Measurements from ENCODE around the gene PRKD1.

PRKD1 gene

GRCh38 chr14:29650554-29651269, 276.9 kb downstream of the PRKD1 start:
- Histone ChIP-seq H3K4me1 (ENCODE audit: insufficient read depth, low read length, poor library complexity, severe bottlenecking) (no peaks in the 10 kb centered on the region), H3K9me3 (ENCODE audit: insufficient read depth, low read depth, low read length) (peaks cover 4% of the 10 kb centered on the region; the same call in 1 of the 2 replicates), H2AFZ (ENCODE audit: low read length) (no peak overlapping the region), H3F3A (ENCODE audit: low read depth) (no peaks in the 10 kb centered on the region), H3K9me2 (replicated peaks; ENCODE audit: low read depth, low read length) (no peaks in the 10 kb centered on the region), H3K79me2 (ENCODE audit: insufficient read depth, low read length) (no peaks in the 10 kb centered on the region), H3K36me3 (ENCODE audit: insufficient read depth, low read length) (no peaks in the 10 kb centered on the region), H4K20me1 (ENCODE audit: insufficient read depth, low read length, poor library complexity, severe bottlenecking) (no peaks in the 10 kb centered on the region), H3K4me3 (ENCODE audit: low read length, poor library complexity, severe bottlenecking) (no peak overlapping the region), H3K4me2 (ENCODE audit: low read depth, low read length, poor library complexity, severe bottlenecking) (no peak overlapping the region), H3K27me3 (ENCODE audit: insufficient read depth, low read length, poor library complexity, severe bottlenecking) (no peaks in the 10 kb centered on the region), H3K9ac (ENCODE audit: low read depth, low read length, poor library complexity, severe bottlenecking) (no peak overlapping the region)
- no peak for TF ChIP-seq CTCF (conservative IDR thresholded peaks at IDR 0.05; ENCODE audit: low read length)

- Histone ChIP-seq H3K4me2 (ENCODE audit: low read depth, low read length, poor library complexity, severe bottlenecking) (no peak overlapping the region), H4K20me1 (ENCODE audit: insufficient read depth, low read length, poor library complexity, severe bottlenecking) (no peaks in the 10 kb centered on the region), H2AFZ (ENCODE audit: low read length) (no peak overlapping the region), H3K4me3 (ENCODE audit: low read length, poor library complexity, severe bottlenecking) (no peak overlapping the region), H3K4me1 (ENCODE audit: insufficient read depth, low read length, poor library complexity, severe bottlenecking) (no peaks in the 10 kb centered on the region), H3K36me3 (ENCODE audit: insufficient read depth, low read length) (no peaks in the 10 kb centered on the region), H3K9me2 (replicated peaks; ENCODE audit: low read depth, low read length) (no peaks in the 10 kb centered on the region), H3K79me2 (ENCODE audit: insufficient read depth, low read length) (no peaks in the 10 kb centered on the region), H3K9me3 (ENCODE audit: insufficient read depth, low read depth, low read length) (peaks cover 6% of the 10 kb centered on the region; the same call in 1 of the 2 replicates), H3F3A (ENCODE audit: low read depth) (no peaks in the 10 kb centered on the region), H3K27me3 (ENCODE audit: insufficient read depth, low read length, poor library complexity, severe bottlenecking) (no peaks in the 10 kb centered on the region), H3K9ac (ENCODE audit: low read depth, low read length, poor library complexity, severe bottlenecking) (no peak overlapping the region)
- TF ChIP-seq CTCF (conservative IDR thresholded peaks at IDR 0.05; ENCODE audit: low read length) (no peak), EZH2phosphoT487 (IDR thresholded peaks at IDR 0.05; ENCODE audit: borderline replicate concordance) (no peak)
Measured at GRCh38 chr14:29649170-29649569, 278.5 kb downstream of the PRKD1 start.

GRCh38 chr14:29648045-29648444, 279.6 kb downstream of the PRKD1 start:
- H2AFZ ChIP-seq (ENCODE audit: low read length), result no peak overlapping the region
- H3K36me3 ChIP-seq (ENCODE audit: insufficient read depth, low read length), result no peaks in the 10 kb centered on the region
- TF ChIP-seq CTCF (conservative IDR thresholded peaks at IDR 0.05; ENCODE audit: low read length) (no peak), EZH2phosphoT487 (IDR thresholded peaks at IDR 0.05; ENCODE audit: borderline replicate concordance) (no peak)
- H3K9me3 ChIP-seq (ENCODE audit: insufficient read depth, low read depth, low read length), result peaks cover 6% of the 10 kb centered on the region; the same call in 1 of the 2 replicates
- H3K4me3 ChIP-seq (ENCODE audit: low read length, poor library complexity, severe bottlenecking), result no peak overlapping the region
- no peaks in the 10 kb centered on the region for H3F3A ChIP-seq (ENCODE audit: low read depth)
- H3K4me1 ChIP-seq (ENCODE audit: insufficient read depth, low read length, poor library complexity, severe bottlenecking), result no peaks in the 10 kb centered on the region
- no peak overlapping the region for H3K4me2 ChIP-seq (ENCODE audit: low read depth, low read length, poor library complexity, severe bottlenecking)
- no peaks in the 10 kb centered on the region for H3K79me2 ChIP-seq (ENCODE audit: insufficient read depth, low read length)
- no peak overlapping the region for H3K9ac ChIP-seq (ENCODE audit: low read depth, low read length, poor library complexity, severe bottlenecking)
- no peaks in the 10 kb centered on the region for H3K9me2 ChIP-seq (replicated peaks; ENCODE audit: low read depth, low read length)
- H4K20me1 ChIP-seq (ENCODE audit: insufficient read depth, low read length, poor library complexity, severe bottlenecking), result no peaks in the 10 kb centered on the region
- no peaks in the 10 kb centered on the region for H3K27me3 ChIP-seq (ENCODE audit: insufficient read depth, low read length, poor library complexity, severe bottlenecking)
